Uterus (tissue), 2 donors: ENCODE measurements around the gene SLC8A1.

ENCODE experiments used
- POLR2A ChIP-seq, 2 donors: fragments of 450-650 bp; IDR thresholded peaks; one replicate each; pipeline ENCODE4 v1.6.1; 2016; ENCODE audit warnings: antibody characterized with exemption in 2 of 2, mild to moderate bottlenecking in 1 of 2, moderate library complexity in 1 of 2
- TF ChIP-seq, protein P1 (sequence below), 4 experiments: fragments of 200-600 bp in 2 of 4; fragments of 450-650 bp in 2 of 4; sonication (generic) in 2 of 4; IDR thresholded peaks; one replicate each; pipeline ENCODE4 v1.5.1; 2016 to 2019; ENCODE audit warnings: antibody characterized with exemption in 4 of 4, mild to moderate bottlenecking in 2 of 4, moderate library complexity in 1 of 4

DNA sequence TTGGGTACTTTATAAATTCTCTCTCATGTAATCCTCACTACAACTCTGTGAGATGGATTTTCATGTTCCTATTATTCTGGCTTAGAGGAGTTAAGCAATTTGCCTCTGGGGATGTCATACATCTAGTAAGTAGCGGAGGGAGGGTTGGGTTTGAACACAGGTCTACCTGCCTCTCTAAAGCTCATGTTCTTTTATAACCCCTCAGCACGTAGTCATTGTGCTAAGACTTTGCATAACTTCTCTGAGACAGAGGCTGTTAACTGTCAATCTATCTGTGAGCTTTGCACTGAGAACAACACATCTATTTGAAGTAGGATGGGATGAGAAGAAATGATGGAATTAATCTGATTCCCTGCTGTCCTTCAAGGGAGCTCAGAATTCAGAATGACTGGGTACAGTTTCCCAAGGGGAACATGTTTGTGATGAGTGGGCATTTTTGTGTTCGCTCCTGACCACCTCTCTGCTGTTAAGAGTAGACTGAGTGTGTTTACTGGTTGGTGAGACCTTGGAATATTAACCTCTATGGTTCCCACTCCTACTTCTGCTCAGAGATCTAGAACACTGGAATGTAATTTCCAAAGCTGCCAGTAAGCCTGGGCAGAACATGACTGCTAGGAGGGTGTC lies 320.7 kb downstream of the SLC8A1 start:
- TF ChIP-seq, protein P1, sequence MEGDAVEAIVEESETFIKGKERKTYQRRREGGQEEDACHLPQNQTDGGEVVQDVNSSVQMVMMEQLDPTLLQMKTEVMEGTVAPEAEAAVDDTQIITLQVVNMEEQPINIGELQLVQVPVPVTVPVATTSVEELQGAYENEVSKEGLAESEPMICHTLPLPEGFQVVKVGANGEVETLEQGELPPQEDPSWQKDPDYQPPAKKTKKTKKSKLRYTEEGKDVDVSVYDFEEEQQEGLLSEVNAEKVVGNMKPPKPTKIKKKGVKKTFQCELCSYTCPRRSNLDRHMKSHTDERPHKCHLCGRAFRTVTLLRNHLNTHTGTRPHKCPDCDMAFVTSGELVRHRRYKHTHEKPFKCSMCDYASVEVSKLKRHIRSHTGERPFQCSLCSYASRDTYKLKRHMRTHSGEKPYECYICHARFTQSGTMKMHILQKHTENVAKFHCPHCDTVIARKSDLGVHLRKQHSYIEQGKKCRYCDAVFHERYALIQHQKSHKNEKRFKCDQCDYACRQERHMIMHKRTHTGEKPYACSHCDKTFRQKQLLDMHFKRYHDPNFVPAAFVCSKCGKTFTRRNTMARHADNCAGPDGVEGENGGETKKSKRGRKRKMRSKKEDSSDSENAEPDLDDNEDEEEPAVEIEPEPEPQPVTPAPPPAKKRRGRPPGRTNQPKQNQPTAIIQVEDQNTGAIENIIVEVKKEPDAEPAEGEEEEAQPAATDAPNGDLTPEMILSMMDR (IDR thresholded peaks at IDR 0.05): no peak
- no peak for TF ChIP-seq POLR2A (IDR thresholded peaks at IDR 0.05)
